Measurements from ENCODE around the gene CXXC5. TPM values are rescaled to one million over a fixed set of nuclear protein-coding genes. Genes with fewer than 3 reads are reported as not detected.

CXXC5 gene
- total RNA-seq, 2 donors from 2014 or later = 32.3 to 40.4 TPM

DNA sequence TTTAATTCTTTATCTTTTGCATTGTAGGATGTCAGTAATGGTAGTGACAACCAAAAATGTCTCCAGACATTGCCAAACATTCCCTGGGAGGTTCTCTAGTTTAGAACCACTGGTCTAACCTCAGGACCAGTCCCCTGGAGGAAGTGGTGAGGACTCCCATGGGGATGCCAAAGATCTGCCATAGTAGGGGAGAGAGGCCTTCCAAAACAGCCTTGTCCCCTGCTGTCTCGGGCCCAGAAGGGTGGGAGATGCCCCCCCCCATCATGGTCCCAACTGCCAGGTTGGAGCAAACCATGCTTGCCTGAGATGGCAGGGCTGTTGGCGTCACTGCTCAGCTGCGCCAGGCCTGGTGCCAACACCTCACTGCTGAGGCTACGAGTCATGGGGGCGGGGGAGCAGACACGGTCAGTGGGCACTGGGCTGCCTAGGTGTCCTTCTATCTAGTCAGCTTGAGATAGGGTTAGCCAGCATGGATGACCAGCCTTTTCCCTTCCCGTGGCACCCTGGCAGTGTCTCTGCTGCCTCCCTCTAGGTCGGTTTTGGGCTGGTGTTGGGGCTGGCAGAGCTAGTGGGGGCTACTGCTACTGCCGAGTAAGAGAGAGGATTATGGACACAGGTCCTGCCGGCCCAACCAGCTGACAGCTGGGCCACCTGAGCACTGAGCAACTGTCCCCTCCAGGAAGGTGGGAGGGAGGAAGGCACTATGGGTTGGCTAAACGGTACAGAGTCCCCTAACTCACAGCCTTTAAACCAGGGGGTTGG, 8.3 kb upstream of the CXXC5 start:
- peaks cover 26% of the 10 kb centered on the region for H3K4me1 ChIP-seq
- H3K27me3 ChIP-seq = no peaks in the 10 kb centered on the region
- intact Hi-C loops (cut with DNase I) = no loop called here
- peak overlapping the region in 1 of 2 donors; percentile 82 for H3K9ac ChIP-seq (ENCODE audit: low read depth in 2 of 2, low read length in 2 of 2)
- no peak overlapping the region for H3K4me3 ChIP-seq
- H3K9me3 ChIP-seq = no peaks in the 10 kb centered on the region
- no peaks in the 10 kb centered on the region for H3K36me3 ChIP-seq
- TF ChIP-seq, protein P1, sequence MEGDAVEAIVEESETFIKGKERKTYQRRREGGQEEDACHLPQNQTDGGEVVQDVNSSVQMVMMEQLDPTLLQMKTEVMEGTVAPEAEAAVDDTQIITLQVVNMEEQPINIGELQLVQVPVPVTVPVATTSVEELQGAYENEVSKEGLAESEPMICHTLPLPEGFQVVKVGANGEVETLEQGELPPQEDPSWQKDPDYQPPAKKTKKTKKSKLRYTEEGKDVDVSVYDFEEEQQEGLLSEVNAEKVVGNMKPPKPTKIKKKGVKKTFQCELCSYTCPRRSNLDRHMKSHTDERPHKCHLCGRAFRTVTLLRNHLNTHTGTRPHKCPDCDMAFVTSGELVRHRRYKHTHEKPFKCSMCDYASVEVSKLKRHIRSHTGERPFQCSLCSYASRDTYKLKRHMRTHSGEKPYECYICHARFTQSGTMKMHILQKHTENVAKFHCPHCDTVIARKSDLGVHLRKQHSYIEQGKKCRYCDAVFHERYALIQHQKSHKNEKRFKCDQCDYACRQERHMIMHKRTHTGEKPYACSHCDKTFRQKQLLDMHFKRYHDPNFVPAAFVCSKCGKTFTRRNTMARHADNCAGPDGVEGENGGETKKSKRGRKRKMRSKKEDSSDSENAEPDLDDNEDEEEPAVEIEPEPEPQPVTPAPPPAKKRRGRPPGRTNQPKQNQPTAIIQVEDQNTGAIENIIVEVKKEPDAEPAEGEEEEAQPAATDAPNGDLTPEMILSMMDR (IDR thresholded peaks at IDR 0.05) = no peak
- peak; percentile 18 for DNase-seq
- H3K27ac ChIP-seq = no peak overlapping the region

DNA sequence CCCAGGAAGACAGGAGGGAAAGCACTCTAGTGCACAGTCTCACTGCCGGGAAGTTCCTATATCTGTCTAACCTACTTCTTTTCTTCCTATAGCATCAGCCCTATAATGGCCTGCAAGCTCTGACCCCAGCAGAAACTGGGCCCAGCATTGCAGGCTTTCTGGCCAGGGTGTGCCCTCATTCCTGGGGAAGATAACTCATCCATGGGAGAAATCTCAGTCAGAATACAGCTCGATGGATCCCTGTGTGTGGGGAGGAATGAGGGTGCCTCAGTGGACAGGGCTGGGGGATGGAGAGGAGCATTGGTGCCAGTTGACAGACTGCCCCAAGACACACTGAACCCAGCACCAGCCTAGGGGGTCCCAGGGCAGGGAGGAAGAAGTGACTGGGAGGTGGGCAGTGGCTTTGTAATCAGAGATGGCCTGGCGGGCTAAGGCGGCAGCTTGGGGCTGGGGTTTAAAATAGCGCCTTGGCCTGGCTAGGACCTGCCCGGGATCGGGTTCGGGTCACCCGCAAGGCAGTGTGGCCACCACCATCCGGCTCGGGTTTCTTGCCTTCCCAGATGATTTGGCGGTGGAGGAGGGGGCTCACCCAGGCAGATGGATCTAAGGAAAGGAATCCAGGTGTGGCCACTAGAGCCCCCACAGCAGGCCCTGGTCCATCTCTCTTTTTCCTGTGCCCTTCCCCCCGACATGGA, 7.6 kb upstream of the CXXC5 start:
- no peak overlapping the region for H3K9ac ChIP-seq (ENCODE audit: low read depth in 2 of 2, low read length in 2 of 2)
- intact Hi-C loops (cut with DNase I) = no loop called here
- H3K27me3 ChIP-seq = no peaks in the 10 kb centered on the region
- no peak overlapping the region for H3K27ac ChIP-seq
- TF ChIP-seq, protein P1 (IDR thresholded peaks at IDR 0.05) = no peak
- H3K9me3 ChIP-seq = no peaks in the 10 kb centered on the region
- no peaks in the 10 kb centered on the region for H3K36me3 ChIP-seq
- H3K4me1 ChIP-seq = peaks cover 26% of the 10 kb centered on the region
- DNase-seq = peak; percentile 19
- H3K4me3 ChIP-seq = no peak overlapping the region

DNA sequence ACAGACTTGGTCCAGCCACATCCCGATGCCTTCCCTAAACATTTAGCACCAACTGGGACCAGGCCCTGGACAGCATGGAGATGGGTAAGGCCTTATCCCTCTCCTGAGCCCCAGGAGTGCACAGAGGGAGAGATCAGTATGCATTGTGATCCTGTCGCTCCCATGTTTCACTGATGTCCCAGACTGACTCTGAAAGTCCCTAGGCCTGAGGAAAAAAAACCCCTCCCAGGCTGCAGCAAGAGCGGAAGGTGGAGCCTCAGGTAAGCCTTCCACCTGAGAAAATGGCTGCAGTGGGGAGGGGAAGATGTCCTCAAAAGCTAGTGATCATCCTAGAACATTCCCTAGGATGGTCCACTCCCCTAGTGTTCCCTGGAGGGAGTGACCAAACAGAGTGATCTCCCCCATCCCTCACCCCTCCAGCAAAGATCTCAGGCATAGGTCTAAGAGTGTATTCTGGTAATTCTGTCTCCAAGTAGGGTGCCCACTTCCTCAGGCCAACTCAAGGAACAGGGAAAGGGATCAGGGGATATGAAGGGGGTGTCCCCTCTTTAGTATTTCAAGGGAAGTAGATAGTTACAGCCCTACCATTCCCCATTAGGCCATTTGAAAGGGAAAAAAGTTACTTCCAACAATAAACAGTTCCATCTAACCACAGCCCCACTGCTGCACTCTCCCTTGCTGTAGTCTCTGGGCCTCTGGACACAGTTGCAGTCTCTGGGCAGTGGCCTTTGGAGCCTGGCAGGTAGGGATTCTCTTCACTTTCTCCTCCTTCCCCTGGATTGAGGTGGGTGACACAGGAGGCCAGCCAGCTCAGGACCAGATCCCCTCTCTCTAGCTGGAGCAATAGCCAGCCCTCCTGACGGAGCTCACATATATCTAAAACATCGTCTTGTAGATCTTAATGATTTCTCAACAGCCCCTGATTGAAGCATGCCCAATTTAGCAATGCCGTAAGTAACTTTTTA, 6.8 kb upstream of the CXXC5 start:
- peaks cover 22% of the 10 kb centered on the region for H3K4me1 ChIP-seq
- intact Hi-C loops (cut with DNase I) = no loop called here
- H3K9me3 ChIP-seq = no peaks in the 10 kb centered on the region

DNA sequence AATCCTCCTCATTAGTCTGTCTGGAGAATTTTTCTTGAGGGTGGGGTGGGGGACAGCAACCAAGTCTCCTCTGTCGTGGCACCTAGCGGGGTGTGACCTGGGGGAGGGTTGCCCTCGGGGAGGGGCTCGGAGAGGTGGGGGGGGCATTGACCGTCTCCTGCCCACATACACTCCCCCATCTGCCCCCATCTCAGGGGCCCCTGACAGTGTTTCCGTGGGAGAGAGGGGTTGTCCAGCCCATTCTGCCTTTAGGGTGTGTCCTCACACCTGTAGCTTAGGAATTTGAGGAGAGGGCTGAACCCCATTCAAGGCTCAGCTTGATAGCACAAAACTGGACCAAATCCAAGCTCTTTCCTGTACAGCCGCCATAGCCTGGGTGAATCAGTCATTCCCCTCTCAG, 5.9 kb upstream of the CXXC5 start:
- no peaks in the 10 kb centered on the region for H3K27me3 ChIP-seq
- H3K36me3 ChIP-seq = no peaks in the 10 kb centered on the region
- H3K27ac ChIP-seq = peak overlapping the region; percentile 78
- peak overlapping the region in 1 of 2 donors; percentile 81 for H3K9ac ChIP-seq (ENCODE audit: low read depth in 2 of 2, low read length in 2 of 2)
- DNase-seq = peak; percentile 22
- TF ChIP-seq, protein P1 (IDR thresholded peaks at IDR 0.05) = no peak
- intact Hi-C loops (cut with DNase I) = no loop called here
- H3K9me3 ChIP-seq = no peaks in the 10 kb centered on the region
- no peak overlapping the region for H3K4me3 ChIP-seq
- H3K4me1 ChIP-seq = peaks cover 22% of the 10 kb centered on the region

More for the DNA sequence above, 6.8 kb upstream of the CXXC5 start:
- Histone ChIP-seq H3K4me3 (no peak overlapping the region), H3K27ac (no peak overlapping the region), H3K36me3 (no peaks in the 10 kb centered on the region), H3K9ac (ENCODE audit: low read depth in 2 of 2, low read length in 2 of 2) (no peak overlapping the region), H3K27me3 (no peaks in the 10 kb centered on the region)
- TF ChIP-seq, protein P1 (IDR thresholded peaks at IDR 0.05) = no peak
- peak; percentile 26 for DNase-seq

Measured in colonic mucosa (tissue), 4 donors.